Fibroblast of gingiva (primary cell): Measurements from ENCODE around the gene NUDT3.
A peak's percentile ranks its signal among the peaks of the same experiment; 100 is the strongest.
"Not testable (repeated sequence)": the region's sequence is repeated elsewhere in the genome, so short reads cannot be mapped to it uniquely, and the experiment has no call there.

Source experiments
- DNase-seq: peaks from one replicate; pipeline ENCODE4 v3.0.0-alpha.2; 2011; ENCODE audit warnings: low read depth

The NUDT3 gene

GRCh38 chr6:34249469-34250261 lies 142.8 kb downstream of the NUDT3 start:
- no peak for DNase-seq

GRCh38 chr6:34248727-34249468 lies 143.6 kb downstream of the NUDT3 start, which contains the start of gene SMIM29:
TSS of gene SMIM29 (minus strand) at chr6:34249006. CDS start at chr6:34247791, 1,215 bp downstream.
- peak; percentile 93 for DNase-seq

GRCh38 chr6:34248198-34248726 lies 144.2 kb downstream of the NUDT3 start:
- DNase-seq, result peak; percentile 34

GRCh38 chr6:34247481-34248197 lies 144.8 kb downstream of the NUDT3 start:
- no peak for DNase-seq

- no peak for DNase-seq
These were observed 145.7 kb downstream of the NUDT3 start for GRCh38 chr6:34246563-34247391.

GRCh38 chr6:34246249-34246562 lies 146.3 kb downstream of the NUDT3 start:
- DNase-seq, result no peak

GRCh38 chr6:34245761-34246140 lies 146.7 kb downstream of the NUDT3 start:
- not testable (repeated sequence) for DNase-seq

GRCh38 chr6:34245032-34245760 lies 147.3 kb downstream of the NUDT3 start:
- DNase-seq, result not testable (repeated sequence)

GRCh38 chr6:34243901-34244884 lies 148.3 kb downstream of the NUDT3 start:
- peak; percentile 82 for DNase-seq

- no peak for DNase-seq
These were observed 149.2 kb downstream of the NUDT3 start for GRCh38 chr6:34243131-34243771.

GRCh38 chr6:34242252-34243130 lies 150.0 kb downstream of the NUDT3 start:
- DNase-seq, result no peak

GRCh38 chr6:34241351-34242215 lies 150.9 kb downstream of the NUDT3 start:
- DNase-seq, result no peak

- DNase-seq, result no peak
These were observed 151.9 kb downstream of the NUDT3 start for GRCh38 chr6:34240329-34241248.

GRCh38 chr6:34239893-34240292 lies 152.6 kb downstream of the NUDT3 start:
- DNase-seq, result no peak

GRCh38 chr6:34239500-34239825 lies 153.0 kb downstream of the NUDT3 start:
- DNase-seq, result no peak
